K562 (cell line): ENCODE results near the gene ISYNA1. TPM values are rescaled to one million over a fixed set of nuclear protein-coding genes. Genes with fewer than 3 reads are reported as not detected.

ENCODE experiments used
- ETV1 ChIP-seq: fragments of 450-650 bp; conservative IDR thresholded peaks from 2 replicates; pipeline ENCODE4 v1.6.1; 2016; ENCODE audit warnings: missing genetic modification characterization, control low read depth, low read depth, missing compliant biosample characterization
- FOXK2 ChIP-seq, 2 experiments: fragments of 450-650 bp; IDR thresholded peaks in 1 of 2; conservative IDR thresholded peaks in 1 of 2; 2 replicates each; pipeline ENCODE4 v1.6.1; 2016; ENCODE audit warnings: low read depth in 2 of 2, mild to moderate bottlenecking in 1 of 2
- HDAC2 ChIP-seq: fragments of 450-650 bp; IDR thresholded peaks from 2 replicates; pipeline ENCODE4 v1.6.1; 2016; ENCODE audit warnings: mild to moderate bottlenecking
- IFI16 ChIP-seq: fragments of 250-450 bp; sonication (Bioruptor Pico); IDR thresholded peaks from 2 replicates; pipeline ENCODE4 v2.1.2; 2022; ENCODE audit warnings: mild to moderate bottlenecking, inconsistent platforms
- IRF1 ChIP-seq: sonication (generic); formaldehyde crosslinking; IDR thresholded peaks from 2 replicates; pipeline ENCODE4 v1.8.0; 2022; ENCODE audit warnings: missing genetic modification reagents, mild to moderate bottlenecking, borderline replicate concordance
- IRF2 ChIP-seq: sonication (generic); formaldehyde crosslinking; IDR thresholded peaks from 2 replicates; pipeline ENCODE4 v1.8.1; 2022; ENCODE audit warnings: mild to moderate bottlenecking, missing genetic modification reagents
- KLF6 ChIP-seq: fragments of 250-450 bp; sonication (Bioruptor Pico); IDR thresholded peaks from 2 replicates; pipeline ENCODE4 v1.4.0; 2020; ENCODE audit warnings: mild to moderate bottlenecking, moderate library complexity, borderline replicate concordance
- LCOR ChIP-seq: sonication (generic); formaldehyde crosslinking; IDR thresholded peaks from 2 replicates; pipeline ENCODE4 v1.8.0; 2022; ENCODE audit warnings: mild to moderate bottlenecking, missing genetic modification reagents
- MYC ChIP-seq, 2 experiments: fragments of 250-450 bp in 1 of 2; sonication (Bioruptor Pico) in 1 of 2; IDR thresholded peaks; 2 replicates each; pipeline versions ENCODE4 v1.5.1 to v1.6.1; 2012 to 2021; ENCODE audit warnings: low read depth in 2 of 2, borderline replicate concordance in 1 of 2, improper control_type of control experiment in 1 of 2, low read length in 1 of 2, mild to moderate bottlenecking in 1 of 2, moderate library complexity in 1 of 2
- NFRKB ChIP-seq: fragments of 450-650 bp; IDR thresholded peaks from 2 replicates; pipeline ENCODE4 v1.6.1; 2016; ENCODE audit warnings: low read depth
- PHF21A ChIP-seq: fragments of 450-650 bp; IDR thresholded peaks from 2 replicates; pipeline ENCODE4 v1.6.1; 2017; ENCODE audit warnings: low read depth, borderline replicate concordance
- POLR2A ChIP-seq: fragments of 450-650 bp; conservative IDR thresholded peaks from 2 replicates; pipeline ENCODE4 v1.6.1; 2016
- POLR3A ChIP-seq: IDR thresholded peaks from 2 replicates; pipeline ENCODE4 v1.6.1; 2011; ENCODE audit warnings: borderline replicate concordance, mild to moderate bottlenecking, moderate library complexity; ENCODE audit not compliant: insufficient read length, insufficient read depth; ENCODE audit errors: extremely low read depth
- RB1 ChIP-seq: fragments of 450-650 bp; IDR thresholded peaks from 2 replicates; pipeline ENCODE4 v1.6.1; 2017; ENCODE audit warnings: low read depth, mild to moderate bottlenecking
- SRF ChIP-seq, 2 experiments: fragments of 250-450, 450-650 bp in 1 of 2; sonication (Bioruptor Pico) in 1 of 2; sonication (generic) in 1 of 2; formaldehyde crosslinking; IDR thresholded peaks; 2 replicates each; pipeline versions ENCODE4 v1.5.0 to v1.5.1; 2020 to 2022; ENCODE audit warnings: mild to moderate bottlenecking in 1 of 2, missing genetic modification reagents in 1 of 2
- STAT5A ChIP-seq: IDR thresholded peaks from 2 replicates; pipeline ENCODE4 v1.6.1; 2012; ENCODE audit warnings: low read length, inconsistent platforms, borderline replicate concordance
- TAF15 ChIP-seq: fragments of 200-400 bp; formaldehyde crosslinking; IDR thresholded peaks from 2 replicates; pipeline ENCODE4 v1.6.1; 2017; ENCODE audit warnings: mild to moderate bottlenecking, low read depth, low read length, moderate library complexity
- TSC22D4 ChIP-seq: fragments of 450-650 bp; IDR thresholded peaks from 2 replicates; pipeline ENCODE4 v1.6.1; 2016; ENCODE audit warnings: missing genetic modification characterization, missing biosample characterization, control low read depth
- ZFP36 ChIP-seq: fragments of 150-350 bp; IDR thresholded peaks from 2 replicates; pipeline ENCODE4 v1.6.1; 2018; ENCODE audit warnings: low read length, low read depth; ENCODE audit not compliant: partially characterized antibody
- ZNF780A ChIP-seq: fragments of 250-450 bp; sonication (Bioruptor Pico); IDR thresholded peaks from 2 replicates; pipeline ENCODE4 v1.5.0; 2021; ENCODE audit warnings: mild to moderate bottlenecking
- polyA plus RNA-seq, 8 experiments: library from polyadenylated mRNA; depleted of rRNA in 4 of 8; stranded (reverse) in 5 of 8; unstranded in 3 of 8; fragments of >200 nt; fragmentation: Nextera tagmentation in 2 of 8; fragmentation: Illumina TruSeq in 1 of 8; extraction: Ambion mirVana in 2 of 8; extraction: Trizol in 1 of 8; gene quantifications; 2 replicates each; pipeline versions ENCODE4 v1.2.1 to v1.2.3, GENCODE V29; 2011 to 2014; ENCODE audit warnings: inconsistent platforms in 1 of 8, missing spikeins in 1 of 8
- total RNA-seq, 7 experiments: library from RNA; depleted of rRNA in 6 of 7; stranded (reverse); fragments of >200 nt in 6 of 7; fragmentation: Illumina TruSeq in 2 of 7; extraction: Trizol in 2 of 7; gene quantifications; 2 replicates each; pipeline versions ENCODE4 v1.2.1 to v1.2.3, GENCODE V29; 2011 to 2021; ENCODE audit warnings: low replicate concordance in 1 of 7
- TF ChIP-seq, protein P1 (sequence below): sonication (generic); formaldehyde crosslinking; IDR thresholded peaks from 2 replicates; pipeline ENCODE4 v1.8.0; 2022; ENCODE audit warnings: mild to moderate bottlenecking, low read depth, missing genetic modification reagents
- TF ChIP-seq, protein P2 (sequence below), 2 experiments: IDR thresholded peaks; 2 replicates each; pipeline ENCODE4 v1.6.1; 2011; ENCODE audit warnings: borderline replicate concordance in 1 of 2, control low read depth in 1 of 2, low read depth in 1 of 2, low read length in 1 of 2, mild to moderate bottlenecking in 1 of 2, mixed read lengths in 1 of 2, moderate library complexity in 1 of 2; ENCODE audit not compliant: insufficient read depth in 1 of 2, insufficient read length in 1 of 2, poor library complexity in 1 of 2, severe bottlenecking in 1 of 2; ENCODE audit errors: extremely low read depth in 1 of 2
- TF ChIP-seq, protein P3 (sequence below): fragments of 450-650 bp; formaldehyde crosslinking; IDR thresholded peaks from 2 replicates; pipeline ENCODE4 v1.4.0; 2020; ENCODE audit warnings: mild to moderate bottlenecking, moderate library complexity
- TF ChIP-seq, protein P4 (sequence below): fragments of 250-450 bp; sonication (Bioruptor Pico); IDR thresholded peaks from 2 replicates; pipeline ENCODE4 v1.8.0; 2021; ENCODE audit warnings: moderate library complexity, mild to moderate bottlenecking, inconsistent platforms

Gene ISYNA1
- total and polyA plus RNA-seq, 9 of the 15 experiments (the other 6 are each of a cell fraction or from before 2014, with no cell fraction given): 21.8 to 460 (median 93.2) TPM

DNA sequence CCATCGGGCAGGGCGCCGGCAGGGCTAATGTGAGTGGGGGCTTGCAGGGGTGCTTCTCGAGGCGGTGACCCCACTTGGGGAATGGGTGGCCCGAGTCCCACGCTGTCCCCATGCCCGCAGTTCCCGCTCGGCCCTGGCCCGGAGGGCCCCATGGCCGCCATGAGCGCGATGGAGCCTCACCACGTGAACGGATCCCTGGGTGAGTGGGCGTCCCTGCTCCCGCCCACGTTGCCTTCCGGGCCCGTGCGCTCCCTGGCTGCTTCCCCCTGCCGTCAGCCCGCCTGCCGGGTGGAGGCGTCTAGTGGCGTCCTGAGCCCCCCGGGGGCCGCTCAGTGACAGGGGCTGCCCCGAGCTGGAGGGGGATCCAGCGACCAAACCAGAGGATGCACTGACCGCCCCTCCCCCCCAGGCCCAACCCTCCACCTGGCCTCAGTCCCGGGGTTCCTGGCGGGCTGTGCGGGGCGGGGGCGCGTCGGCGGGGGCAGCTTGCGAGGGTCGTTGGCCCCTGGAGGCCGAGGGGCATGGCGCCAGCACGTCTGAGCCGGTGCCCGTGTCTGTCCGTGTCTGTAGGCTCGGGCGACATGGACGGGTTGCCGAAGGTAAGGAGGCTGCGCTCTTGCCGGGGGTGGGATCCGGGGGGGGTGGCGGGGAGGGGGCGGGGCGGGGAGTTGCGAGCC, 4.8 kb downstream of the ISYNA1 start (continued):
- TF ChIP-seq IRF1 (CRISPR knock-in tag): no peak
- TF ChIP-seq KLF6 (CRISPR knock-in tag): no peak
- no peak for TF ChIP-seq PHF21A
- TF ChIP-seq RB1: peak; percentile 7; the same call in 1 of the 2 replicates
- peak; percentile 91 for TF ChIP-seq MYC (IDR thresholded peaks at IDR 0.05; ENCODE audit: low read depth, low read length)
- TF ChIP-seq MYC (CRISPR knock-in tag; IDR thresholded peaks at IDR 0.05; ENCODE audit: borderline replicate concordance, low read depth): peak; percentile 91; the same call in 1 of the 2 replicates
- TF ChIP-seq ZFP36: no peak
- TF ChIP-seq, protein P1, sequence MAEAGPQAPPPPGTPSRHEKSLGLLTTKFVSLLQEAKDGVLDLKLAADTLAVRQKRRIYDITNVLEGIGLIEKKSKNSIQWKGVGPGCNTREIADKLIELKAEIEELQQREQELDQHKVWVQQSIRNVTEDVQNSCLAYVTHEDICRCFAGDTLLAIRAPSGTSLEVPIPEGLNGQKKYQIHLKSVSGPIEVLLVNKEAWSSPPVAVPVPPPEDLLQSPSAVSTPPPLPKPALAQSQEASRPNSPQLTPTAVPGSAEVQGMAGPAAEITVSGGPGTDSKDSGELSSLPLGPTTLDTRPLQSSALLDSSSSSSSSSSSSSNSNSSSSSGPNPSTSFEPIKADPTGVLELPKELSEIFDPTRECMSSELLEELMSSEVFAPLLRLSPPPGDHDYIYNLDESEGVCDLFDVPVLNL: no peak
- no peak for TF ChIP-seq IRF2
- TF ChIP-seq ZNF780A (CRISPR knock-in tag): no peak
- TF ChIP-seq, protein P2, sequence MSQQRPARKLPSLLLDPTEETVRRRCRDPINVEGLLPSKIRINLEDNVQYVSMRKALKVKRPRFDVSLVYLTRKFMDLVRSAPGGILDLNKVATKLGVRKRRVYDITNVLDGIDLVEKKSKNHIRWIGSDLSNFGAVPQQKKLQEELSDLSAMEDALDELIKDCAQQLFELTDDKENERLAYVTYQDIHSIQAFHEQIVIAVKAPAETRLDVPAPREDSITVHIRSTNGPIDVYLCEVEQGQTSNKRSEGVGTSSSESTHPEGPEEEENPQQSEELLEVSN (IDR thresholded peaks at IDR 0.05; ENCODE audit: borderline replicate concordance in 1 of 2, extremely low read depth in 1 of 2, insufficient read depth in 1 of 2, insufficient read length in 1 of 2, low read depth in 1 of 2, low read length in 1 of 2, poor library complexity in 1 of 2, severe bottlenecking in 1 of 2): peak; percentile 84 to 93
- TF ChIP-seq SRF (CRISPR knock-in tag; IDR thresholded peaks at IDR 0.05): no peak
- TF ChIP-seq STAT5A: no peak; the same call in 1 of the 2 replicates
- peak; percentile 74; the same call in 1 of the 2 replicates for TF ChIP-seq NFRKB
- TF ChIP-seq TSC22D4 (tag): no peak
- TF ChIP-seq POLR2A: peak; percentile 69; the same call in 1 of the 2 replicates
- peak; percentile 78 for TF ChIP-seq ETV1
- TF ChIP-seq IFI16: no peak
- peak; percentile 65; the same call in 1 of the 2 replicates for TF ChIP-seq LCOR (CRISPR knock-in tag)
- no peak for TF ChIP-seq TAF15
- TF ChIP-seq HDAC2: no peak
- TF ChIP-seq POLR3A: no peak
- TF ChIP-seq FOXK2 (conservative IDR thresholded peaks at IDR 0.05 in 1 of 2, IDR thresholded peaks at IDR 0.05 in 1 of 2; ENCODE audit: low read depth in 2 of 2): no peak
- TF ChIP-seq, protein P3, sequence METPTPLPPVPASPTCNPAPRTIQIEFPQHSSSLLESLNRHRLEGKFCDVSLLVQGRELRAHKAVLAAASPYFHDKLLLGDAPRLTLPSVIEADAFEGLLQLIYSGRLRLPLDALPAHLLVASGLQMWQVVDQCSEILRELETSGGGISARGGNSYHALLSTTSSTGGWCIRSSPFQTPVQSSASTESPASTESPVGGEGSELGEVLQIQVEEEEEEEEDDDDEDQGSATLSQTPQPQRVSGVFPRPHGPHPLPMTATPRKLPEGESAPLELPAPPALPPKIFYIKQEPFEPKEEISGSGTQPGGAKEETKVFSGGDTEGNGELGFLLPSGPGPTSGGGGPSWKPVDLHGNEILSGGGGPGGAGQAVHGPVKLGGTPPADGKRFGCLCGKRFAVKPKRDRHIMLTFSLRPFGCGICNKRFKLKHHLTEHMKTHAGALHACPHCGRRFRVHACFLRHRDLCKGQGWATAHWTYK (CRISPR knock-in tag): peak; percentile 11; the same call in 1 of the 2 replicates
- TF ChIP-seq, protein P4, sequence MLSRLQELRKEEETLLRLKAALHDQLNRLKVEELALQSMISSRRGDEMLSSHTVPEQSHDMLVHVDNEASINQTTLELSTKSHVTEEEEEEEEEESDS: no peak
